Measurements from ENCODE around the gene CLN3.
"Not testable (repeated sequence)": the region's sequence is repeated elsewhere in the genome, so short reads cannot be mapped to it uniquely, and the experiment has no call there.

The CLN3 gene

GRCh38 chr16:28494121-28494851 lies 2.4 kb upstream of the CLN3 start, which contains the start of gene APOBR:
Gene APOBR (plus strand): TSS chr16:28494643. CDS start chr16:28494682, 39 bp downstream.
- peak; percentile 93 for DNase-seq (ENCODE audit: low read depth)

DNA sequence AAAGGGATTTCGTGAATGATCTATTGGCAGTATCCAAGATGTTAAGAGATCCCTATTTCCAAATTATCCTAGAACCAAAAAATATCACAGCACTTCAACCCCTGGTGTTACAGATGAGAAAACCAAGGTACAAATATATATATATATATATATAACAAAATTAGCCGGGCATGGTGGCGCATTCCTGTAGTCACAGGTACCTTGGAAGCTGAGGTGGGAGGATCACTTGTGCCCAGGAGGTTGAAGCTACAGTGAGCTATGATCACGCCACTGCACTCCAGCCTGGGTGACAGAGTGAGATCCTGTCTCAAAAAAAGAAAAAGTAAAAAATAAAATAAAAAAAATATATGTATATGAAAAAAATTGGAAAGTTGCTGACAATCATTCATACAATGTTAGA lies 637 bp upstream of the CLN3 start:
- no peak for DNase-seq (ENCODE audit: low read depth)

DNA sequence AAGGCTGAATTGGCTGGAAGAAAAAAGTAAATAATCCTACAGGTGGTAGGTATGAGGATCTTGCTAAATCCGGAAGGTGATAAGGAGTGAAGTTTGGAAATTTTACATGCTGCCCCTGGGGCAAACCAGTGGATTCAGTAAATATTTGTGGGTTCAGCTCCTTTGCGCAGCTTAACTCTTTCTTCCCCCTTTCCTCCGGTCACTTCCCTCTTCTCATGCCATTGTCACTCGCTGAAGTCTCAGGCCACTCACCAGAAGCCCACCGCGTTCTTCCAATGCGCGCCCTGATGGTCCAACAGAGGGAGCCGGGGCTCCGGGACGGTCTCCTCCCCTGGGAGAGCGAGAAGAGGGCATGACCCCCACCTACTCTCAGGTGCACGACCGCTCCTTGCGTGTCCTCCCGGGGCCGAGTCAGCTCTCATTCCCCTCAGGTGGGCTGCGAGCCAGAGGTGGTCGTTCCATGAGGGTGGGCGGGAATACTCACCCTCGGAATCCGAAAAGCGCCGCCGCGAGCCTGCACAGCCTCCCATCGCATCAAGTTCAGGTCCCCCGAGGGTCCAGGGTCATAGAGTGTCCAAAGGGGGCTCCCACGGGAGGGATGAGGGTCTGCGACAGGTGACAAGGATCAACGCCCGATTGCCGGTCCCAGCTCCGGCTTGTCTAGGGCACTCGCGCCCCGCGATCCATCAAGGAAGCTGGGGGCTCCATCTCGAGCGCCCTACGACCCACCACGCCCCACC lies 474 bp downstream of the CLN3 start:
- no peak for DNase-seq (ENCODE audit: low read depth)

- no peak for DNase-seq (ENCODE audit: low read depth)
Measured at GRCh38 chr16:28486266-28486665, 5.6 kb downstream of the CLN3 start.

DNA sequence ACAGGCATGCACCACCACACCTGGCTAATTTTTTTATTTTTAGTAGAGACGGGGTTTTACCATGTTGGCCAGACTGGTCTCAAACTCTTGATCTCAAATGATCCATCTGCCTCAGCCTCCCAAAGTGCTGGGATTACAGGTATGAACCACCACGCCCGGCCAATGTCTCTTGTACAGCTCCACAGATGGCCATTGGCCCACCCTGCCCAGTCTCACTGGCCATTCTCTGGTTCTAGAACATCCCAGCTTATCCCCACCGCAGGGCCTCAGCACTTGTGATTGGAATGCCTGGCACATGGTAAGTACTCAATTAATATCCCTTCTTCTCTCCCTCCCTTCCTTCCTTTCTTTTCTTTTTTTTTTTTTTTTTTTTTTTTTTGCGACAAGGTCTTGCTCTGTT lies 8.5 kb downstream of the CLN3 start:
- DNase-seq (ENCODE audit: low read depth): not testable (repeated sequence)

- DNase-seq (ENCODE audit: low read depth): no peak
Measured at GRCh38 chr16:28482026-28482425, 9.8 kb downstream of the CLN3 start.

- DNase-seq (ENCODE audit: low read depth): no peak
Measured at GRCh38 chr16:28478506-28479180, 13.2 kb downstream of the CLN3 start.

DNA sequence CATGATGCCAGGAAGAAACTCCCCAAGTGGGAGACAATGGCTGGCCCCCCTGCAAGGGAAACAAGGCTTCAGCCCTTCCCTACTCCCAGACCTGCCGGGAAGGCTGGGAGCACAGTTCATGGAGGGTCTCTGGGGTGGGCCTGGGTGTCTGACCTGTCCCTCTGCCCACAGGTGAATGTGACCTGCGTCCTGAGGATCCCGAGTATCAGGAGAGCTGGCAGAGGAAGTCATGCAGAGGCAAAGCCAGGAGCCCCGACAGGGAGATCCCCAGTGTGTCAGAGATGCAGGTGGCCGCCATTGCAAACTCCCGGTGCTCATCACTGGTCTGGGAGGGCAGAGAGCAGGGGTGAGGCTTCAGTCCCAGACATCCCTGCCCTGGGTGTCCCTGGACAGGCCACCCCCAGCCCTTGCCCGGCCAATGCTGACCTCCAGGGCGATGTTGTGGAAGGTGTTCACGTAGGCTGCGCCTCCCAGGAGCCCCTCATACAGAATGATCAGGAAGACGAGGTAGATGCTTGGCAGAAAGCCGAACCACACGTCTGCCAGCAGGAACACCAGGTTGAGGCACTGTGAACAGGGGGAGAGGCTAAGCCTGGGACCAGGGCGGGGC lies 14.5 kb downstream of the CLN3 start:
- DNase-seq (ENCODE audit: low read depth): no peak

- DNase-seq (ENCODE audit: low read depth): no peak
Measured at GRCh38 chr16:28475221-28475620, 16.7 kb downstream of the CLN3 start.

- DNase-seq (ENCODE audit: low read depth): no peak
Measured at GRCh38 chr16:28473714-28474265, 18.1 kb downstream of the CLN3 start.

DNA sequence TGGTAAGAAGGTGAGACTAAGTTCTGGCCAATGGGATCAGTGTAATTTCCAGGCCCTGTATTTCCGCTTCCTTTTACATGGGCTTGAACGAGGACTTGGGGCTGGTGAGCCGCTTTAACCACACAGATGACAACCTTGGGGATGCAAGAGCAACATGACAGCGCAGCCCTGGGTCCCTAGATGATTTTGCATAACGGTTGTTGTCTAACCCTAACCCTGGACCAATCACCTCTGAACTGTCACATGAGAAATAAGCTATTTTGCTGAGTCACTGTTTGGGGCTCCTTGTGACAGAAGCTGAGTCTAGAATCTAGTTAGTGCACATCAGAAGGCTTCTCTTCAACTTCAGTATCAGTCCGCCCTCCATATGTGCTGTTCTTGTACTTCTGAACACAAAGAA lies 44.8 kb downstream of the CLN3 start:
- DNase-seq (ENCODE audit: low read depth): not testable (repeated sequence)

- not testable (repeated sequence) for DNase-seq (ENCODE audit: low read depth)
Measured at GRCh38 chr16:28446388-28446787, 45.5 kb downstream of the CLN3 start.

DNA sequence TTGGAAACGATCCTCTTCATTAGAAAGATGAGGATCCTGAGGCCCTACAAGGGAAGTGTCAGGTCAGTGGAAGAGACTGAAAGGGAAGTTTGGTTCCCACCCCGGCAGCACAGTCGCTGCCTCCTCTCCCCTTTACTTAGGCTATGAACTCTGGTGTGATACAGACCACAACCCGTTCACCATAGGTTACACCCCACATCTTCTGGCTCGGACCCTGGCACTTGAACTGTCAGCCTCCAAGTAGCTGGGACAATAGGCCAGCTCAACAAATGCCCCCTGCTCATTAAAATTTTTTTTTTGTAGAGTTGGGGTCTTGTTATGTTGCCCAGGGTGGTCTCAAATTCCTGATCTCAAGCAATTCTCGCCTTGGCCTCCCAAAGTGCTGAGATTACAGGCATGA lies 47.9 kb downstream of the CLN3 start:
- DNase-seq (ENCODE audit: low read depth): not testable (repeated sequence)

DNA sequence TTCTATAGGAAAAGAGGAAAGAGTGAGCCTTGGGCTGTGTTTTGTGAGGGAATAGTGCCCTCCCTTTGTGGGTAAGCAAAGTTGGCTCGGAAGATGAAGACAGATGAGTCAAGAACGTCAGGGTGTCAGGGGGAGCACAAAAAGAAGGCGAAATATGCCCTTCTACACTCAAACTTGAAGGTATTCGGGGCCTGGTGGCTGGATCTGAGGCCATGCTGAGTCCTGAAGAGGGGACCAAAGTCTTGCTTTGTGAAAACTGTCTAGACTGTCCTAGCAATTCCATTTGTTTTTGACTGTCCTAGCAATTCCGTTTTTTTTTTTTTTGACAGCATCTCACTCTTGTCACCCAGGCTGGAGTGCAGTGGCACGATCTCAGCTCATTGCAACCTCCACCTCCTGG lies 53.0 kb downstream of the CLN3 start:
- DNase-seq (ENCODE audit: low read depth): not testable (repeated sequence)

GRCh38 chr16:28435340-28435739 lies 56.5 kb downstream of the CLN3 start:
- DNase-seq (ENCODE audit: low read depth): not testable (repeated sequence)

Data from T-helper 22 cell (primary cell).